B cell (primary cell): ENCODE measurements around the gene GLIS1. TPM values are rescaled to one million over a fixed set of nuclear protein-coding genes. Genes with fewer than 3 reads are reported as not detected.

Experiments used
- ATAC-seq: fragments of 200-7000 bp; cut with Tn5 transposase; one replicate; pipeline ENCODE4 v1.10.0; 2021; ENCODE audit warnings: low read depth, mild to moderate bottlenecking, moderate number of reproducible peaks, moderate library complexity
- CTCF ChIA-PET: fragments of 350-600 bp; sonication (Branson Sonifier 250); formaldehyde crosslinking; loops from one replicate; lab custom pipeline; 2021; ENCODE audit warnings: antibody characterized with exemption, inconsistent platforms; lab: Charles Lee
- POLR2A ChIA-PET: fragments of 350-600 bp; sonication (Branson Sonifier 250); formaldehyde crosslinking; loops from one replicate; lab custom pipeline; 2021; ENCODE audit warnings: antibody characterized with exemption; lab: Charles Lee
- DNase-seq: peaks from one replicate; pipeline ENCODE4 v3.0.0; 2013
- H2AFZ ChIP-seq: 2 replicates; pipeline ENCODE4 v1.6.1; 2012; ENCODE audit warnings: mild to moderate bottlenecking, low read depth, low read length; ENCODE audit not compliant: insufficient read depth, poor library complexity, severe bottlenecking
- H3K27ac ChIP-seq, 2 donors: 1 replicate in 1 of 2; 2 replicates in 1 of 2; pipeline ENCODE4 v1.5.1; 2012 to 2013; ENCODE audit warnings: low read length in 2 of 2, mild to moderate bottlenecking in 2 of 2, moderate library complexity in 1 of 2
- H3K27me3 ChIP-seq, 4 experiments: fragments of 200-600 bp in 1 of 4; sonication (generic) in 1 of 4; replicated peaks in 1 of 4; 1 replicate in 2 of 4; 2 replicates in 2 of 4; pipeline versions ENCODE4 v1.6.1 to v1.7.0; 2013 to 2016; ENCODE audit warnings: low read length in 3 of 4, mild to moderate bottlenecking in 2 of 4, mixed read lengths in 1 of 4, moderate library complexity in 1 of 4; ENCODE audit not compliant: insufficient read depth in 4 of 4, control insufficient read depth in 3 of 4; ENCODE audit errors: control extremely low read depth in 1 of 4
- H3K36me3 ChIP-seq, 2 experiments: replicated peaks in 1 of 2; 1 replicate in 1 of 2; 2 replicates in 1 of 2; pipeline versions ENCODE4 v1.6.1 to v1.7.1; 2013; ENCODE audit warnings: low read length in 1 of 2; ENCODE audit not compliant: insufficient read depth in 2 of 2, control insufficient read depth in 1 of 2; ENCODE audit errors: control extremely low read depth in 1 of 2, extremely low read depth in 1 of 2
- H3K4me1 ChIP-seq, 2 donors: fragments of 200-600 bp in 1 of 2; sonication (generic) in 1 of 2; 1 replicate in 1 of 2; 2 replicates in 1 of 2; pipeline versions ENCODE4 v1.5.1 to v1.6.1; 2013 to 2017; ENCODE audit warnings: low read length in 2 of 2; ENCODE audit not compliant: control insufficient read depth in 2 of 2, insufficient read depth in 2 of 2
- H3K4me2 ChIP-seq: replicated peaks from 2 replicates; pipeline ENCODE3; 2012; ENCODE audit warnings: mild to moderate bottlenecking, low read depth, low read length; ENCODE audit not compliant: poor library complexity, severe bottlenecking
- H3K4me3 ChIP-seq, 5 experiments: fragments of 200-600 bp in 1 of 5; sonication (generic) in 1 of 5; 1 replicate in 3 of 5; 2 replicates in 2 of 5; pipeline versions ENCODE4 v1.5.1 to v1.7.0; 2011 to 2016; ENCODE audit warnings: low read length in 4 of 5, mild to moderate bottlenecking in 4 of 5, low read depth in 2 of 5, control low read depth in 1 of 5, moderate library complexity in 1 of 5; ENCODE audit not compliant: insufficient read depth in 1 of 5; ENCODE audit errors: control extremely low read depth in 1 of 5, extremely low read depth in 1 of 5
- H3K79me2 ChIP-seq: fragments of 200-600 bp; sonication (generic); one replicate; pipeline ENCODE4 v1.6.0; 2016; ENCODE audit warnings: low read length; ENCODE audit not compliant: control insufficient read depth, insufficient read depth
- H3K9ac ChIP-seq: fragments of 200-600 bp; sonication (generic); 2 replicates; pipeline ENCODE4 v1.6.1; 2017; ENCODE audit warnings: mild to moderate bottlenecking, low read length, moderate library complexity
- H3K9me3 ChIP-seq, 3 donors: one replicate each; pipeline versions ENCODE4 v1.6.1 to v1.7.1; 2013; ENCODE audit warnings: low read length in 2 of 3; ENCODE audit not compliant: control insufficient read depth in 2 of 3, insufficient read depth in 1 of 3; ENCODE audit errors: control extremely low read depth in 1 of 3
- H4K20me1 ChIP-seq: 2 replicates; pipeline ENCODE4 v1.6.0; 2012; ENCODE audit warnings: mild to moderate bottlenecking, low read length; ENCODE audit not compliant: insufficient read depth, control insufficient read depth, poor library complexity, severe bottlenecking
- H3K27ac Mint-ChIP-seq: one replicate; pipeline ENCODE4 v1.8.0; 2021; ENCODE audit warnings: mixed read lengths
- H3K27me3 Mint-ChIP-seq: one replicate; pipeline ENCODE4 v1.8.0; 2021; ENCODE audit warnings: mixed read lengths
- H3K4me1 Mint-ChIP-seq: one replicate; pipeline ENCODE4 v1.8.0; 2021; ENCODE audit warnings: mixed read lengths
- H3K4me3 Mint-ChIP-seq: one replicate; pipeline ENCODE4 v1.8.0; 2021; ENCODE audit warnings: mixed read lengths
- H3K9me3 Mint-ChIP-seq: one replicate; pipeline ENCODE4 v1.8.0; 2022; ENCODE audit warnings: mixed read lengths; ENCODE audit not compliant: insufficient read depth
- CTCF ChIP-seq: fragments of 200-600 bp; IDR thresholded peaks from one replicate; pipeline ENCODE4 v1.8.0; 2022; ENCODE audit warnings: antibody characterized with exemption, mild to moderate bottlenecking
- EZH2 ChIP-seq: IDR thresholded peaks from 2 replicates; pipeline ENCODE4 v1.6.1; 2012; ENCODE audit warnings: borderline replicate concordance, low read depth, mild to moderate bottlenecking, moderate library complexity, low read length; ENCODE audit not compliant: insufficient read depth, poor library complexity, severe bottlenecking
- WGBS: methylation state at CpG from one replicate; pipeline ENCODE4 v1.1.5; 2013; ENCODE audit warnings: missing lambda C conversion rate; ENCODE audit not compliant: insufficient coverage; 5-methylcytosine and 5-hydroxymethylcytosine counted together
- intact Hi-C: fragments of 100-400 bp; cut with micrococcal nuclease; formaldehyde crosslinking; loops from one replicate; pipeline ENCODE4 v1.10.0; 2022
- polyA plus RNA-seq: library from polyadenylated mRNA; depleted of rRNA; stranded (reverse); fragments of >200 nt; gene quantifications from 2 replicates; pipeline ENCODE4 v1.2.3, GENCODE V29; 2012
- total RNA-seq, 2 donors: library from RNA; stranded (reverse); fragments of 120-200 nt in 1 of 2; gene quantifications; 1 replicate in 1 of 2; 2 replicates in 1 of 2; pipeline versions ENCODE4 v1.2.3 to v1.2.4, GENCODE V29; 2013 to 2022

GLIS1 gene
- total and polyA plus RNA-seq, 2 donors (not counting 1 experiment from before 2014, with no cell fraction given): not detected

- no peak for ATAC-seq
- CTCF ChIA-PET: interaction anchor here (0.5 kb wide), 1 partner anchor 401 kb away, joined by 4 read pairs; no protein-coding TSS in a partner anchor
Measured at GRCh38 chr1:53558739-53559315, 180.1 kb downstream of the GLIS1 start.

More at GRCh38 chr1:53558739-53559315, 180.1 kb downstream of the GLIS1 start:
- Histone ChIP-seq H3K9me3 (peaks cover 0 to 2% (median 0%) of the 10 kb centered on the region in 3 donors), H3K79me2 (no peaks in the 10 kb centered on the region), H3K27me3 (peaks cover 0 to 4% (median 3%) of the 10 kb centered on the region in 4 experiments), H4K20me1 (no peaks in the 10 kb centered on the region), H3K36me3 (no peaks in the 10 kb centered on the region), H3K4me1 (no peaks in the 10 kb centered on the region), H3K9ac (no peak overlapping the region), H3K27ac (no peak overlapping the region), H3K4me3 (no peak overlapping the region), H3K4me2 (no peak overlapping the region), H2AFZ (no peak overlapping the region)
- POLR2A ChIA-PET: no interaction called here
- no peak overlapping the region for H3K27ac Mint-ChIP-seq
- H3K4me1 Mint-ChIP-seq: no peaks in the 10 kb centered on the region
- 93% methylated on average over 3 of the region's 5 CpGs for WGBS
- H3K27me3 Mint-ChIP-seq: peaks cover 27% of the 10 kb centered on the region
- no peaks in the 10 kb centered on the region for H3K9me3 Mint-ChIP-seq
- no peak for DNase-seq
- TF ChIP-seq CTCF (no peak), EZH2 (no peak)
- no peak overlapping the region for H3K4me3 Mint-ChIP-seq
- intact Hi-C loops: no loop called here
